SK-N-SH (cell line): ENCODE results near the gene ATF6. TPM values are rescaled to one million over a fixed set of nuclear protein-coding genes. Genes with fewer than 3 reads are reported as not detected.

Experiments used
- CTCF ChIA-PET: fragments of 300-600, 350-600 bp; formaldehyde crosslinking; extraction: SDS; loops from one replicate; lab custom pipeline; 2021; lab: Yijun Ruan, JAX
- POLR2A ChIA-PET: fragments of 350-600 bp; sonication (Branson Sonifier 250); formaldehyde crosslinking; extraction: SDS; loops from one replicate; lab custom pipeline; 2020; ENCODE audit warnings: antibody characterized with exemption, inconsistent platforms; lab: Yijun Ruan, JAX
- DNase-seq: peaks from one replicate; pipeline ENCODE4 v3.0.0; 2012
- H2AFZ ChIP-seq: fragments of 200-600 bp; sonication (generic); 2 replicates; pipeline ENCODE4 v1.8.1; 2016; ENCODE audit warnings: antibody characterized with exemption, mild to moderate bottlenecking, low read depth
- H3F3A ChIP-seq: fragments of 200-600 bp; sonication (generic); replicated peaks from 2 replicates; pipeline ENCODE3; 2016; ENCODE audit warnings: antibody characterized with exemption, mild to moderate bottlenecking; ENCODE audit not compliant: insufficient read depth
- H3K27ac ChIP-seq, 2 experiments: fragments of 200-500 bp in 1 of 2; fragments of 200-600 bp in 1 of 2; sonication (Bioruptor generic) in 1 of 2; sonication (generic), shearing (Covaris generic) in 1 of 2; 2 replicates each; pipeline versions ENCODE4 v1.5.1 to v1.6.1; 2014 to 2016; ENCODE audit warnings: low read depth in 2 of 2, inconsistent platforms in 1 of 2, low read length in 1 of 2, mild to moderate bottlenecking in 1 of 2, mixed read lengths in 1 of 2
- H3K27me3 ChIP-seq: fragments of 200-600 bp; sonication (generic), shearing (Covaris generic); 2 replicates; pipeline ENCODE4 v1.6.1; 2016; ENCODE audit warnings: mixed run types; ENCODE audit not compliant: insufficient read depth
- H3K36me3 ChIP-seq, 2 experiments: fragments of 200-500 bp in 1 of 2; fragments of 200-600 bp in 1 of 2; sonication (Bioruptor generic) in 1 of 2; sonication (generic) in 1 of 2; replicated peaks in 1 of 2; 2 replicates each; pipeline versions ENCODE3 to v1.5.1; 2014 to 2016; ENCODE audit warnings: low read length in 1 of 2, mild to moderate bottlenecking in 1 of 2; ENCODE audit not compliant: insufficient read depth in 2 of 2, control insufficient read depth in 1 of 2
- H3K4me1 ChIP-seq, 2 experiments: fragments of 200-500 bp in 1 of 2; fragments of 200-600 bp in 1 of 2; sonication (Bioruptor generic) in 1 of 2; sonication (generic), shearing (Covaris generic) in 1 of 2; 2 replicates each; pipeline versions ENCODE4 v1.5.1 to v1.6.1; 2014 to 2016; ENCODE audit warnings: low read depth in 1 of 2, low read length in 1 of 2, mixed run types in 1 of 2; ENCODE audit not compliant: insufficient read depth in 2 of 2, control insufficient read depth in 1 of 2
- H3K4me2 ChIP-seq: fragments of 200-600 bp; sonication (generic), shearing (Covaris generic); 2 replicates; pipeline ENCODE4 v1.6.1; 2017; ENCODE audit warnings: mixed run types
- H3K4me3 ChIP-seq, 2 experiments: fragments of 200-500 bp in 1 of 2; fragments of 200-600 bp in 1 of 2; sonication (Bioruptor generic) in 1 of 2; sonication (generic), shearing (Covaris generic) in 1 of 2; 2 replicates each; pipeline versions ENCODE4 v1.5.1 to v1.8.1; 2014 to 2016; ENCODE audit warnings: low read depth in 2 of 2, inconsistent platforms in 1 of 2, low read length in 1 of 2, mild to moderate bottlenecking in 1 of 2, mixed read lengths in 1 of 2, moderate library complexity in 1 of 2
- H3K79me2 ChIP-seq: fragments of 200-600 bp; sonication (generic); 2 replicates; pipeline ENCODE4 v1.8.1; 2017; ENCODE audit warnings: mild to moderate bottlenecking; ENCODE audit not compliant: insufficient read depth
- H3K9ac ChIP-seq: fragments of 200-600 bp; sonication (generic); 2 replicates; pipeline ENCODE4 v1.6.1; 2017; ENCODE audit warnings: mixed run types
- H3K9me2 ChIP-seq: fragments of 200-600 bp; sonication (generic); 2 replicates; pipeline ENCODE4 v1.6.1; 2017; ENCODE audit warnings: mixed run types
- H3K9me3 ChIP-seq: fragments of 200-600 bp; sonication (generic); 2 replicates; pipeline ENCODE4 v1.6.1; 2017; ENCODE audit warnings: mixed run types, mild to moderate bottlenecking, moderate library complexity
- H4K20me1 ChIP-seq: fragments of 200-600 bp; sonication (generic); 2 replicates; pipeline ENCODE4 v1.6.1; 2017; ENCODE audit warnings: mild to moderate bottlenecking, mixed run types; ENCODE audit not compliant: insufficient read depth
- EP300 ChIP-seq, 2 experiments: IDR thresholded peaks; 2 replicates each; pipeline versions ENCODE4 v1.4.0 to v1.6.1; 2012; ENCODE audit warnings: borderline replicate concordance in 1 of 2, low read depth in 1 of 2, low read length in 1 of 2
- EZH2phosphoT487 ChIP-seq: fragments of 200-600 bp; sonication (generic); IDR thresholded peaks from 2 replicates; pipeline ENCODE4 v1.6.1; 2017; ENCODE audit warnings: low read depth, mixed run types, mild to moderate bottlenecking, antibody characterized with exemption, moderate library complexity, borderline replicate concordance
- FOXJ3 ChIP-seq: sonication (generic); formaldehyde crosslinking; IDR thresholded peaks from 2 replicates; pipeline ENCODE4 v1.5.1; 2020; ENCODE audit warnings: mild to moderate bottlenecking, missing genetic modification reagents
- JUND ChIP-seq: IDR thresholded peaks from 2 replicates; pipeline ENCODE4 v1.4.0; 2012
- MEF2A ChIP-seq: IDR thresholded peaks from 2 replicates; pipeline ENCODE4 v1.4.0; 2012; ENCODE audit warnings: low read depth, borderline replicate concordance
- RFX5 ChIP-seq: IDR thresholded peaks from 2 replicates; pipeline ENCODE4 v1.6.1; 2012; ENCODE audit warnings: mild to moderate bottlenecking, improper control_type of control experiment, low read length
- RXRA ChIP-seq: IDR thresholded peaks from 2 replicates; pipeline ENCODE4 v1.4.0; 2012; ENCODE audit warnings: low read depth, mild to moderate bottlenecking, borderline replicate concordance
- WGBS: methylation state at CpG from one replicate; pipeline ENCODE4 v1.1.6; 2017; ENCODE audit warnings: low lambda C conversion rate; 5-methylcytosine and 5-hydroxymethylcytosine counted together
- polyA plus RNA-seq, 3 experiments: library from polyadenylated mRNA; depleted of rRNA; stranded (reverse); fragments of >200 nt; gene quantifications; 2 replicates each; pipeline ENCODE4 v1.2.3, GENCODE V29; 2012
- TF ChIP-seq, protein P1 (sequence below): IDR thresholded peaks from 2 replicates; pipeline ENCODE4 v1.4.0; 2012; ENCODE audit warnings: low read depth
- TF ChIP-seq, protein P2 (sequence below): IDR thresholded peaks from 2 replicates; pipeline ENCODE4 v1.4.0; 2012; ENCODE audit warnings: low read depth, borderline replicate concordance

Gene ATF6
- polyA plus RNA-seq, 1 of the 3 experiments (the other 2 are of a cell fraction): 8.8 TPM

- no peaks in the 10 kb centered on the region for H3K9me2 ChIP-seq
- no peaks in the 10 kb centered on the region for H3K79me2 ChIP-seq
- TF ChIP-seq, protein P1, sequence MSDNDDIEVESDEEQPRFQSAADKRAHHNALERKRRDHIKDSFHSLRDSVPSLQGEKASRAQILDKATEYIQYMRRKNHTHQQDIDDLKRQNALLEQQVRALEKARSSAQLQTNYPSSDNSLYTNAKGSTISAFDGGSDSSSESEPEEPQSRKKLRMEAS: no peak
- TF ChIP-seq RXRA (no peak), EP300 (IDR thresholded peaks at IDR 0.05; ENCODE audit: borderline replicate concordance in 1 of 2, low read depth in 1 of 2, low read length in 1 of 2) (no peak), RFX5 (no peak), JUND (no peak)
- H3K4me1 ChIP-seq: peaks cover 9 to 11% of the 10 kb centered on the region in 2 experiments; a peak in 2 of 4 replicates
- no peaks in the 10 kb centered on the region for H3K9me3 ChIP-seq
- H2AFZ ChIP-seq: no peak overlapping the region
- no peaks in the 10 kb centered on the region for H4K20me1 ChIP-seq
- 100% methylated on average over 2 of the region's 3 CpGs for WGBS
- DNase-seq: no peak
- H3K4me2 ChIP-seq: peak overlapping the region; percentile 41; the same call in 1 of the 2 replicates
- no peaks in the 10 kb centered on the region for H3F3A ChIP-seq
- H3K27me3 ChIP-seq: no peaks in the 10 kb centered on the region
- H3K27ac ChIP-seq: no peak overlapping the region
- H3K4me3 ChIP-seq: no peak overlapping the region
- peaks cover 0 to 3% of the 10 kb centered on the region in 2 experiments for H3K36me3 ChIP-seq
- ChIA-PET POLR2A (interaction anchor here (1.1 kb wide), 1 partner anchor 19 kb away, joined by 3 read pairs; the partner anchor contains the start of gene OLFML2B), CTCF (no interaction called here)
- no peak overlapping the region for H3K9ac ChIP-seq
These were observed 238.4 kb downstream of the ATF6 start for GRCh38 chr1:162004441-162004950.

- Histone ChIP-seq H3K27me3 (no peaks in the 10 kb centered on the region), H3K4me2 (no peak overlapping the region), H3F3A (no peaks in the 10 kb centered on the region), H3K36me3 (peaks cover 3 to 4% of the 10 kb centered on the region in 2 experiments), H3K4me1 (peaks cover 9 to 11% of the 10 kb centered on the region in 2 experiments; a peak in 2 of 4 replicates), H3K9me3 (no peaks in the 10 kb centered on the region), H3K79me2 (no peaks in the 10 kb centered on the region), H3K9me2 (no peaks in the 10 kb centered on the region), H4K20me1 (no peaks in the 10 kb centered on the region), H3K9ac (no peak overlapping the region), H3K27ac (no peak overlapping the region), H2AFZ (no peak overlapping the region), H3K4me3 (no peak overlapping the region)
- ChIA-PET CTCF (interaction anchor here (0.9 kb wide), 1 partner anchor 213 kb away, joined by 3 read pairs; no protein-coding TSS in a partner anchor), POLR2A (no interaction called here)
- DNase-seq: no peak
- no peak for TF ChIP-seq MEF2A
- TF ChIP-seq, protein P2, sequence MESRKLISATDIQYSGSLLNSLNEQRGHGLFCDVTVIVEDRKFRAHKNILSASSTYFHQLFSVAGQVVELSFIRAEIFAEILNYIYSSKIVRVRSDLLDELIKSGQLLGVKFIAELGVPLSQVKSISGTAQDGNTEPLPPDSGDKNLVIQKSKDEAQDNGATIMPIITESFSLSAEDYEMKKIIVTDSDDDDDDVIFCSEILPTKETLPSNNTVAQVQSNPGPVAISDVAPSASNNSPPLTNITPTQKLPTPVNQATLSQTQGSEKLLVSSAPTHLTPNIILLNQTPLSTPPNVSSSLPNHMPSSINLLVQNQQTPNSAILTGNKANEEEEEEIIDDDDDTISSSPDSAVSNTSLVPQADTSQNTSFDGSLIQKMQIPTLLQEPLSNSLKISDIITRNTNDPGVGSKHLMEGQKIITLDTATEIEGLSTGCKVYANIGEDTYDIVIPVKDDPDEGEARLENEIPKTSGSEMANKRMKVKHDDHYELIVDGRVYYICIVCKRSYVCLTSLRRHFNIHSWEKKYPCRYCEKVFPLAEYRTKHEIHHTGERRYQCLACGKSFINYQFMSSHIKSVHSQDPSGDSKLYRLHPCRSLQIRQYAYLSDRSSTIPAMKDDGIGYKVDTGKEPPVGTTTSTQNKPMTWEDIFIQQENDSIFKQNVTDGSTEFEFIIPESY: no peak
- no peak for TF ChIP-seq FOXJ3 (CRISPR knock-in tag)
- no peak for TF ChIP-seq EZH2phosphoT487
- no peak for TF ChIP-seq JUND
- 84% methylated on average over 6 of the region's 6 CpGs for WGBS
These were observed 240.0 kb downstream of the ATF6 start for GRCh38 chr1:162006081-162006480.
